Adrenal gland (tissue), 5 donors: ENCODE results near the gene SPRED2.

ENCODE experiments used
- CTCF ChIP-seq, 6 experiments: fragments of 450-650 bp in 4 of 6; fragments of 200-600 bp in 2 of 6; sonication (generic) in 1 of 6; IDR thresholded peaks; 1 replicate in 5 of 6; 2 replicates in 1 of 6; pipeline versions ENCODE4 v1.5.1 to v1.8.0; 2016 to 2021; ENCODE audit warnings: antibody characterized with exemption in 6 of 6, mild to moderate bottlenecking in 2 of 6, moderate library complexity in 1 of 6
- POLR2A ChIP-seq, 2 donors: fragments of 450-650 bp; IDR thresholded peaks; one replicate each; pipeline ENCODE4 v1.6.1; 2017; ENCODE audit warnings: antibody characterized with exemption in 2 of 2, mild to moderate bottlenecking in 2 of 2, moderate library complexity in 1 of 2
- donor health status: DM: no; HTN: no; CAD: no.

- TF ChIP-seq CTCF (IDR thresholded peaks at IDR 0.05) (no peak), POLR2A (IDR thresholded peaks at IDR 0.05) (no peak)
These were observed 49.6 kb upstream of the SPRED2 start for GRCh38 chr2:65481961-65482360.
